Measurements from ENCODE around the gene AP1G2. TPM values are rescaled to one million over a fixed set of nuclear protein-coding genes. Genes with fewer than 3 reads are reported as not detected.

Gene AP1G2
- total RNA-seq, 1 donor from 2014 or later: 56.2 TPM

GRCh38 chr14:23550812-23551265 is 16.8 kb downstream of the AP1G2 start:
- H3K36me3 ChIP-seq: no peaks in the 10 kb centered on the region

DNA sequence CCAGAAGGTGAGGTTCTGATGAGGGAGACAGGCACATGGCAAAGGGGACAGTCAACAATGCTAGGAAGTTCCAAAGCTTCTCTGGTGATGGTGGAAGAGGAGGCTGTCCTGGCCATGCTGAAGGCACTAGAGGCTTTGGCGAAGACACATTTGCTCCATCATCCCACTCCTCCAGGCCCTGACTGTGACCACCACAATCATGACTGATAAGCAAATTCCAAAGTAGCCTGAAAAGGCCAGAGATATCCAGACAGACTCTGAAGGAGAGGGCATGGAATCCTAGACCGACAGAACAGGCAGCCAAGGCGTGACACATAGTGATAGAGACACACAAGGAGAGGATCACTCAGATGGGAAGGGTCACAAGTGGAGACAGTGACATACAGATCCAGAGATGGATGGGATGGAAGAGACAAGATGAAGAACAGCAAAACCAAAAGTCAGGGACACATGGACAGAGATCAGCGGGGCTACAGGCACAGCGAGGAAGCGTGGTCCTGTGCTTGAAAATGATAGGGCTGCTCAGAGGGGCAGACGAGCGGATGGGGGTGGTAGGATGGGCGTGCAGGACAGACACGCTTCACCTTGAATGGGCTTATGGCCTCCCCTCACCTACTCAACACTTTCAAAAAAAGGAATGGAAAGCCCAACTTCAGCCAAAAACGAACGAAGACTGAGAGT is 17.3 kb downstream of the AP1G2 start:
- Histone ChIP-seq H3K36me3 (no peaks in the 10 kb centered on the region), H3K4me1 (peaks cover 1 to 8% of the 10 kb centered on the region in 2 donors), H3K27me3 (no peaks in the 10 kb centered on the region), H3K4me3 (peak overlapping the region; percentile 76 to 79), H3K9me3 (no peaks in the 10 kb centered on the region), H3K27ac (no peak overlapping the region)
- TF ChIP-seq, protein P1, sequence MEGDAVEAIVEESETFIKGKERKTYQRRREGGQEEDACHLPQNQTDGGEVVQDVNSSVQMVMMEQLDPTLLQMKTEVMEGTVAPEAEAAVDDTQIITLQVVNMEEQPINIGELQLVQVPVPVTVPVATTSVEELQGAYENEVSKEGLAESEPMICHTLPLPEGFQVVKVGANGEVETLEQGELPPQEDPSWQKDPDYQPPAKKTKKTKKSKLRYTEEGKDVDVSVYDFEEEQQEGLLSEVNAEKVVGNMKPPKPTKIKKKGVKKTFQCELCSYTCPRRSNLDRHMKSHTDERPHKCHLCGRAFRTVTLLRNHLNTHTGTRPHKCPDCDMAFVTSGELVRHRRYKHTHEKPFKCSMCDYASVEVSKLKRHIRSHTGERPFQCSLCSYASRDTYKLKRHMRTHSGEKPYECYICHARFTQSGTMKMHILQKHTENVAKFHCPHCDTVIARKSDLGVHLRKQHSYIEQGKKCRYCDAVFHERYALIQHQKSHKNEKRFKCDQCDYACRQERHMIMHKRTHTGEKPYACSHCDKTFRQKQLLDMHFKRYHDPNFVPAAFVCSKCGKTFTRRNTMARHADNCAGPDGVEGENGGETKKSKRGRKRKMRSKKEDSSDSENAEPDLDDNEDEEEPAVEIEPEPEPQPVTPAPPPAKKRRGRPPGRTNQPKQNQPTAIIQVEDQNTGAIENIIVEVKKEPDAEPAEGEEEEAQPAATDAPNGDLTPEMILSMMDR (IDR thresholded peaks at IDR 0.05): no peak
- no peak for DNase-seq (ENCODE audit: low spot score in 2 of 2)
- intact Hi-C loops (cut with DNase I): loop anchor here (10.0 kb wide), 1 partner anchor 185 kb away; the partner anchor contains the start of gene EFS

More at GRCh38 chr14:23550812-23551265, 16.8 kb downstream of the AP1G2 start:
- H3K27me3 ChIP-seq: no peaks in the 10 kb centered on the region
- TF ChIP-seq, protein P1 (IDR thresholded peaks at IDR 0.05): no peak
- H3K4me1 ChIP-seq: peaks cover 5 to 11% of the 10 kb centered on the region in 2 donors
- H3K4me3 ChIP-seq: peak overlapping the region; percentile 76 to 79
- no peak for DNase-seq (ENCODE audit: low spot score in 2 of 2)
- H3K27ac ChIP-seq: no peak overlapping the region
- intact Hi-C loops (cut with DNase I): loop anchor here (10.0 kb wide), 1 partner anchor 186 kb away; the partner anchor contains the start of gene EFS
- H3K9me3 ChIP-seq: no peaks in the 10 kb centered on the region

DNA sequence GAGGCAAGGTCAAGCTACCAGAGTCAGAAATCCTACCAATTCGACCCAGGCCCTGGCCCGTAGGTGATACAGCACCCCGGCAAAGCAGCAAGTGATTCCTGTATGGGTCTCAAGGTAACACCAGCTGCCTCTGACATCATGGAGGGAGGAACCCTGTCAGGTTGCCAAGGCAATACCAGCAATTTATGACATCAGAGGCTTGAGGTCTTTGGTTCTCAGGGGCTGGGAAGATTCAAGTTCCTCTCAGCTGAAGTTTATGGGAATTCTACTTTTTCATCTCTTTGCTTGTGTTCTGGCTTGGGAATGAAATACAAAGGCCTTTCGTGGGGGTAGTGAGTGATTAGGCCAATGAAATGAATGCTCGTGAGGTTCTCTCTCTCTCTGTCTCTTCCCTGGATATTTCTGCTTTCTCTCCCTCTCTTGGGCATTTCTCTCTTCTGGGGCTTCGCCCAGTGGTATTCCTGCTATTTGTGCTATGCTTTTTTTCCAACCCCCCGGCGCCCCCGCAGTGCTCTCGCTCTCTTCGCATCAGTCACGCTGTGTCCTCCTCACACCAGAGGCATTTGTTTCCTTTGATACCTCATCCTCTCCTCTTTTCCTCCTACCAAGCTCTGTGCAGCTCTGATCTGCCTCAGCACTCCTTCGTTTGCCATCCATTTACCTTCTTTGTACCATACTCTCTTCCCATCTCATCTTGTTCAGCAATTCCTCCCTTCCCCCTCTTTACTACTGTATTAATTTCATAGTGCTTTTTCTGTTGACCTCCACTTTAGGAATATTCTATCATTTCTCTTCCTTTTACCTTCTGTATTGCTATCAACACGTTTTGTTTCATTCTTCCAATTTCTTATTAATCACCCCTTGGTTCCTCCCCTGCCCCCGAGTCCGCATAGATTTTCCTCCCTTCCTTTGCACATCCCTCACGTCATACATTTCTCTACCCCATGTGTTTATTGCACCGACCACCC is 19.0 kb downstream of the AP1G2 start:
- Histone ChIP-seq H3K27me3 (no peaks in the 10 kb centered on the region), H3K27ac (no peak overlapping the region), H3K9me3 (no peaks in the 10 kb centered on the region), H3K4me1 (peaks cover 0 to 4% of the 10 kb centered on the region in 2 donors), H3K36me3 (no peaks in the 10 kb centered on the region), H3K4me3 (no peak overlapping the region)
- TF ChIP-seq, protein P1 (IDR thresholded peaks at IDR 0.05): no peak
- intact Hi-C loops (cut with DNase I): no loop called here
- no peak for DNase-seq (ENCODE audit: low spot score in 2 of 2)

DNA sequence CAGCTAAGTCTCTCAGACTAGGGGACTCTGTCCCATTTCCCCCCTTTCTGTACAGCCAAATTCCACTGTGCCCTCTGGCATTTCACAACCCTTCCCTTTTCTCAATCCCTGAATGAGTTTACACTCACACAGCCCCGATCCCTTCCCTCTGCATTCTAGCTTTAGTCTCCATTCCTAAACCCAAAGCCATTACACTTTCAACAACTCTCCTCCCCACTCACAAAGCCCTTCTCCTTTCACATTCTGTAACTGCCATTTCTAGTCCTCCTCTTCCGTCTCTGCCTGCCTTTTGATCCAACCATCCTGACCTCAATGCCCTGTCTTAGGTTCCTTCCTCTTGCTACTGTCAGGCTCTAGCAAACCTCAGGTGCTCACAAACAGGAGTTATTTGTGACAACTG is 19.7 kb downstream of the AP1G2 start:
- intact Hi-C loops (cut with DNase I): no loop called here
- Histone ChIP-seq H3K27ac (no peak overlapping the region), H3K9me3 (no peaks in the 10 kb centered on the region), H3K36me3 (no peaks in the 10 kb centered on the region), H3K4me1 (peaks cover 0 to 4% of the 10 kb centered on the region in 2 donors), H3K27me3 (no peaks in the 10 kb centered on the region), H3K4me3 (no peak overlapping the region)
- DNase-seq (ENCODE audit: low spot score in 2 of 2): no peak
- TF ChIP-seq, protein P1 (IDR thresholded peaks at IDR 0.05): no peak

DNA sequence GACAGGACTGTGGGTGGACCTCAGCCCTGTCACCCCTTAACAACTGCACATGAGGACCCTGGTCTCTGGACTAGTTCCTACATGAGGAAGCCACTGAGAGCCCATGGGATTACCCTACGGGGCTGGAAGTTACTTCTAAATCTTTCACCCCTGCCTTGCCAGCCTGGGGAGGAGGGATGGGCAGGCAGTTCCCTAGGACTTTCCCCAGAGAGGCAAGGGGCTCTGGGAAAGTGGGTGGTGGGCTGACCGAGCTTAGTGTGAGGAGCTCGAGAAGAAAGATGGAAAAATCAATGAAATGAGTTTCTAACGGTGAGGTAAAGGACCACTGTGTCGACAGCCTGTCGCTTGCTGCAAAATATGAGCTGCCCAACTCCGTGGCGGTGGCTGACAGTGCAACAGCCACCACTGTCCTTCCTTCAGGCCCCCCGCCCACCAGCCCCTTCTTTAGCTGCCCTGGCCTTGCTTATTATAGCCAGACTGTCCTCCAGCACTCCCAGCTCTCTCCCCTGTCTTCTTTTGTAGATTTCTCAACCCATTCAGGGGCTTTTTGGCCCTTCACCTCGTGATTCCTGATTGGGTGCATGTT is 21.0 kb downstream of the AP1G2 start:
- H3K27ac ChIP-seq: no peak overlapping the region
- TF ChIP-seq, protein P1 (IDR thresholded peaks at IDR 0.05): no peak
- no peaks in the 10 kb centered on the region for H3K36me3 ChIP-seq
- H3K4me1 ChIP-seq: no peaks in the 10 kb centered on the region
- no peaks in the 10 kb centered on the region for H3K27me3 ChIP-seq
- H3K9me3 ChIP-seq: no peaks in the 10 kb centered on the region
- H3K4me3 ChIP-seq: no peak overlapping the region
- intact Hi-C loops (cut with DNase I): no loop called here
- no peak for DNase-seq (ENCODE audit: low spot score in 2 of 2)

Measured in ascending aorta (tissue), 2 donors.